Neural cell (in vitro differentiated cells): ENCODE data around the gene JAZF1.

Experiments
- CTCF ChIP-seq: fragments of 450-650 bp; IDR thresholded peaks from 2 replicates; pipeline ENCODE4 v1.5.1; 2014; ENCODE audit warnings: antibody characterized with exemption, mild to moderate bottlenecking, moderate library complexity; ENCODE audit not compliant: poor library complexity, severe bottlenecking
- EP300 ChIP-seq: fragments of 450-650 bp; conservative IDR thresholded peaks from 2 replicates; pipeline ENCODE4 v1.6.1; 2014; ENCODE audit warnings: antibody characterized with exemption, mild to moderate bottlenecking, moderate library complexity; ENCODE audit not compliant: poor library complexity, severe bottlenecking
- EZH2 ChIP-seq: fragments of 200-600, 300-800 bp; shearing (Covaris generic), sonication (generic); IDR thresholded peaks from 2 replicates; pipeline ENCODE4 v1.6.1; 2014; ENCODE audit warnings: antibody characterized with exemption, low read length, borderline replicate concordance, mild to moderate bottlenecking; ENCODE audit not compliant: insufficient read depth, poor library complexity, severe bottlenecking
- POLR2AphosphoS5 ChIP-seq: IDR thresholded peaks from 2 replicates; pipeline ENCODE4 v1.6.1; 2012
- RAD21 ChIP-seq: fragments of 450-650 bp; conservative IDR thresholded peaks from 2 replicates; pipeline ENCODE4 v1.6.1; 2014; ENCODE audit warnings: antibody characterized with exemption, mild to moderate bottlenecking, moderate library complexity
- REST ChIP-seq: IDR thresholded peaks from 2 replicates; pipeline ENCODE4 v1.6.1; 2012; ENCODE audit warnings: borderline replicate concordance
- SMC3 ChIP-seq: fragments of 450-650 bp; conservative IDR thresholded peaks from 2 replicates; pipeline ENCODE4 v1.6.1; 2014; ENCODE audit warnings: antibody characterized with exemption, mild to moderate bottlenecking, moderate library complexity; ENCODE audit not compliant: poor library complexity
- TAF1 ChIP-seq: IDR thresholded peaks from 2 replicates; pipeline ENCODE4 v1.6.1; 2012; ENCODE audit warnings: low read depth

GRCh38 chr7:27782849-27783248, 397.7 kb downstream of the JAZF1 start:
- no peak for TF ChIP-seq CTCF
- no peak for TF ChIP-seq EP300
- no peak for TF ChIP-seq TAF1
- no peak for TF ChIP-seq REST
- no peak for TF ChIP-seq EZH2
- TF ChIP-seq SMC3 = no peak
- TF ChIP-seq POLR2AphosphoS5 = no peak
- no peak for TF ChIP-seq RAD21
